Iris pigment epithelial cell (primary cell): ENCODE measurements around the gene USP6NL.

Experiments used
- DNase-seq: peaks from one replicate; pipeline ENCODE4 v3.0.0-alpha.2; 2011; ENCODE audit warnings: low read depth

USP6NL gene

GRCh38 chr10:11616021-11616420 lies 4.6 kb upstream of the USP6NL start:
- peak; percentile 59 for DNase-seq

- DNase-seq, result no peak
These were observed 3.9 kb upstream of the USP6NL start for GRCh38 chr10:11615396-11615795.

- DNase-seq, result no peak
These were observed 861 bp upstream of the USP6NL start for GRCh38 chr10:11612021-11613001.

- DNase-seq, result peak; percentile 59
These were observed 613 bp downstream of the USP6NL start for GRCh38 chr10:11610826-11611247.

- DNase-seq, result no peak
These were observed 1.2 kb downstream of the USP6NL start for GRCh38 chr10:11610166-11610825.

GRCh38 chr10:11609492-11610093 lies 1.9 kb downstream of the USP6NL start:
- DNase-seq, result no peak

GRCh38 chr10:11609052-11609451 lies 2.4 kb downstream of the USP6NL start:
- DNase-seq, result no peak

GRCh38 chr10:11608159-11609013 lies 3.1 kb downstream of the USP6NL start:
- DNase-seq, result no peak

- DNase-seq, result no peak
These were observed 5.5 kb downstream of the USP6NL start for GRCh38 chr10:11605807-11606408.

- DNase-seq, result no peak
These were observed 6.4 kb downstream of the USP6NL start for GRCh38 chr10:11604865-11605650.

- no peak for DNase-seq
These were observed 7.7 kb downstream of the USP6NL start for GRCh38 chr10:11603741-11604140.

- DNase-seq, result peak; percentile 81
These were observed 8.4 kb downstream of the USP6NL start for GRCh38 chr10:11602919-11603523.

GRCh38 chr10:11602358-11602757 lies 9.1 kb downstream of the USP6NL start:
- DNase-seq, result no peak

GRCh38 chr10:11601670-11602069 lies 9.8 kb downstream of the USP6NL start:
- no peak for DNase-seq

- DNase-seq, result no peak
These were observed 11.2 kb downstream of the USP6NL start for GRCh38 chr10:11600280-11600679.

GRCh38 chr10:11598712-11599397 lies 12.6 kb downstream of the USP6NL start:
- DNase-seq, result no peak

GRCh38 chr10:11597470-11597869 lies 14.0 kb downstream of the USP6NL start:
- DNase-seq, result no peak

GRCh38 chr10:11595395-11595692 lies 16.1 kb downstream of the USP6NL start:
- DNase-seq, result peak; percentile 82

- DNase-seq, result no peak
These were observed 16.7 kb downstream of the USP6NL start for GRCh38 chr10:11594589-11595394.
